Neural progenitor cell (in vitro differentiated cells): ENCODE results near the gene IHH.

Source experiments
- CTCF ChIP-seq: fragments of 200-600 bp; sonication (generic); IDR thresholded peaks from 2 replicates; pipeline ENCODE4 v1.5.1; 2017; ENCODE audit warnings: antibody characterized with exemption, mild to moderate bottlenecking
- EZH2 ChIP-seq: fragments of 200-600 bp; sonication (generic); IDR thresholded peaks from 2 replicates; pipeline ENCODE4 v1.6.1; 2017; ENCODE audit warnings: antibody characterized with exemption, mild to moderate bottlenecking, moderate library complexity

GRCh38 chr2:219059375-219059724 is 1.4 kb downstream of the IHH start:
- no peak for TF ChIP-seq CTCF
- no peak for TF ChIP-seq EZH2
